HepG2 (cell line): Measurements from ENCODE around the gene OSGIN1. TPM values are rescaled to one million over a fixed set of nuclear protein-coding genes. Genes with fewer than 3 reads are reported as not detected.

Experiments used
- AHDC1 ChIP-seq: sonication (generic); formaldehyde crosslinking; IDR thresholded peaks from 2 replicates; pipeline ENCODE4 v1.5.1; 2020; ENCODE audit warnings: mild to moderate bottlenecking, missing genetic modification reagents, borderline replicate concordance
- CBX1 ChIP-seq: IDR thresholded peaks from one replicate; pipeline ENCODE4 v1.6.1; 2016; ENCODE audit warnings: antibody characterized with exemption, low read depth
- CEBPZ ChIP-seq: IDR thresholded peaks from 2 replicates; pipeline ENCODE4 v1.6.1; 2012; ENCODE audit warnings: low read length, improper control_type of control experiment
- KIAA2018 ChIP-seq: sonication (generic); formaldehyde crosslinking; IDR thresholded peaks from 2 replicates; pipeline ENCODE4 v1.5.0; 2020; ENCODE audit warnings: mild to moderate bottlenecking, missing genetic modification reagents, borderline replicate concordance
- KLF15 ChIP-seq: sonication (generic); formaldehyde crosslinking; IDR thresholded peaks from 2 replicates; pipeline ENCODE4 v1.8.1; 2023; ENCODE audit warnings: borderline replicate concordance, mild to moderate bottlenecking, inconsistent platforms, missing genetic modification reagents, mixed read lengths
- MLLT10 ChIP-seq: sonication (generic); formaldehyde crosslinking; IDR thresholded peaks from 2 replicates; pipeline ENCODE4 v1.4.0; 2020; ENCODE audit warnings: missing genetic modification reagents
- THAP11 ChIP-seq: IDR thresholded peaks from 2 replicates; pipeline ENCODE4 v1.6.1; 2016; ENCODE audit warnings: missing biosample characterization, missing genetic modification reagents
- ZFX ChIP-seq: sonication (generic); formaldehyde crosslinking; IDR thresholded peaks from 2 replicates; pipeline ENCODE4 v1.4.0; 2020; ENCODE audit warnings: mild to moderate bottlenecking, low read depth, missing genetic modification reagents, moderate library complexity
- ZNF354B ChIP-seq: sonication (generic); formaldehyde crosslinking; IDR thresholded peaks from 2 replicates; pipeline ENCODE4 v1.8.0; 2022; ENCODE audit warnings: mild to moderate bottlenecking, missing genetic modification reagents
- polyA plus RNA-seq, 8 experiments: library from polyadenylated mRNA; depleted of rRNA in 3 of 8; stranded (reverse) in 7 of 8; unstranded in 1 of 8; fragments of >200 nt; fragmentation: Illumina TruSeq in 4 of 8; extraction: Trizol in 4 of 8; gene quantifications; 2 replicates each; pipeline versions ENCODE4 v1.2.1 to v1.2.3, GENCODE V29; 2011 to 2016; ENCODE audit warnings: low read depth in 4 of 8, missing spikeins in 1 of 8, mixed read lengths in 1 of 8; ENCODE audit not compliant: insufficient read depth in 1 of 8
- total RNA-seq, 5 experiments: library from RNA; depleted of rRNA; stranded (reverse); fragments of >200 nt; fragmentation: Illumina TruSeq; extraction: Trizol; gene quantifications; 2 replicates each; pipeline ENCODE4 v1.2.3, GENCODE V29; 2016; ENCODE audit warnings: low read depth in 1 of 5

Gene OSGIN1
- total and polyA plus RNA-seq, 2 of the 13 experiments (the other 11 are each of a cell fraction or from before 2014, with no cell fraction given), result 20.5 to 27.1 TPM

GRCh38 chr16:83956336-83957289 is 3.6 kb downstream of the OSGIN1 start (continued):
- TF ChIP-seq AHDC1 (CRISPR knock-in tag) (no peak), CEBPZ (no peak), ZNF354B (CRISPR knock-in tag) (no peak), KIAA2018 (CRISPR knock-in tag) (no peak), KLF15 (CRISPR knock-in tag) (no peak), ZFX (CRISPR knock-in tag) (no peak), THAP11 (CRISPR knock-in tag) (no peak), CBX1 (no peak), MLLT10 (CRISPR knock-in tag) (no peak)
